OCI-LY7 (cell line): ENCODE measurements around the gene JAKMIP3. TPM values are rescaled to one million over a fixed set of nuclear protein-coding genes. Genes with fewer than 3 reads are reported as not detected.

Experiments
- BruUV-seq: library from RNA; stranded (reverse); fragments of 400-500 nt; replicated peaks from 2 replicates; lab custom pipeline; 2021; lab: Mats Ljungman, UMichigan
- CTCF ChIA-PET: fragments of 300-600 bp; sonication (Branson Sonifier 250); formaldehyde crosslinking; loops from one replicate; lab custom pipeline; 2022; ENCODE audit warnings: antibody characterized with exemption; ENCODE audit not compliant: unreplicated experiment; lab: Charles Lee
- POLR2A ChIA-PET: fragments of 300-600 bp; sonication (Branson Sonifier 250); formaldehyde crosslinking; loops from one replicate; lab custom pipeline; 2022; ENCODE audit warnings: antibody characterized with exemption; lab: Charles Lee
- DNase-seq: peaks from one replicate; pipeline ENCODE4 v3.0.0-alpha.2; 2015; ENCODE audit warnings: low spot score
- H2AFZ ChIP-seq: fragments of 200-600 bp; sonication (generic), shearing (Covaris generic); 2 replicates; pipeline ENCODE4 v1.6.1; 2014; ENCODE audit warnings: mild to moderate bottlenecking, antibody characterized with exemption, low read length, moderate library complexity
- H3K27ac ChIP-seq: fragments of 200-600 bp; sonication (generic); 2 replicates; pipeline ENCODE4 v1.5.1; 2014; ENCODE audit warnings: mixed run types, low read depth, mild to moderate bottlenecking, moderate library complexity, low read length, inconsistent platforms; ENCODE audit not compliant: poor library complexity, severe bottlenecking
- H3K36me3 ChIP-seq: fragments of 200-600 bp; sonication (generic); 2 replicates; pipeline ENCODE4 v1.6.1; 2014; ENCODE audit warnings: mild to moderate bottlenecking, antibody characterized with exemption, low read length, moderate library complexity, mixed read lengths; ENCODE audit not compliant: insufficient read depth
- H3K4me1 ChIP-seq: fragments of 200-600 bp; sonication (generic); 2 replicates; pipeline ENCODE4 v1.5.1; 2014; ENCODE audit warnings: mild to moderate bottlenecking, low read length; ENCODE audit not compliant: insufficient read depth, poor library complexity, severe bottlenecking
- H3K4me2 ChIP-seq: fragments of 200-600 bp; sonication (generic); 2 replicates; pipeline ENCODE4 v1.6.1; 2014; ENCODE audit warnings: mild to moderate bottlenecking, low read length
- H3K4me3 ChIP-seq: fragments of 200-600 bp; sonication (generic); 2 replicates; pipeline ENCODE4 v1.5.1; 2014; ENCODE audit warnings: mild to moderate bottlenecking, low read depth, low read length; ENCODE audit not compliant: poor library complexity, severe bottlenecking
- H3K79me2 ChIP-seq: fragments of 200-600 bp; sonication (generic); 2 replicates; pipeline ENCODE4 v1.6.1; 2016; ENCODE audit warnings: low read depth, mild to moderate bottlenecking, low read length, moderate library complexity, mixed read lengths; ENCODE audit not compliant: insufficient read depth
- H3K9me2 ChIP-seq: fragments of 200-600 bp; sonication (generic); 2 replicates; pipeline ENCODE4 v1.6.1; 2016; ENCODE audit warnings: mild to moderate bottlenecking, low read length, mixed read lengths; ENCODE audit not compliant: insufficient read depth
- H3K9me3 ChIP-seq: fragments of 200-600 bp; sonication (generic); 2 replicates; pipeline ENCODE4 v1.6.1; 2014; ENCODE audit warnings: mild to moderate bottlenecking, mixed run types, low read length, mixed read lengths
- H4K20me1 ChIP-seq: fragments of 200-600 bp; sonication (generic); 2 replicates; pipeline ENCODE4 v1.6.1; 2014; ENCODE audit warnings: mild to moderate bottlenecking, antibody characterized with exemption, low read length, moderate library complexity, mixed read lengths; ENCODE audit not compliant: insufficient read depth
- EZH2phosphoT487 ChIP-seq: fragments of 200-600 bp; sonication (generic); IDR thresholded peaks from 2 replicates; pipeline ENCODE4 v1.6.1; 2018; ENCODE audit warnings: low read depth, borderline replicate concordance, mild to moderate bottlenecking, mixed run types, antibody characterized with exemption, low read length, moderate library complexity, mixed read lengths
- intact Hi-C: fragments of 100-400 bp; cut with micrococcal nuclease; formaldehyde crosslinking; loops from one replicate; pipeline ENCODE4 v1.10.0; 2022; ENCODE audit not compliant: unreplicated experiment
- total RNA-seq, 2 experiments: library from RNA; depleted of rRNA in 1 of 2; stranded (reverse); fragments of >200 nt in 1 of 2; shearing (Covaris generic) in 1 of 2; gene quantifications; 2 replicates each; pipeline ENCODE4 v1.2.3, GENCODE V29; 2014 to 2022
- TF ChIP-seq, protein P1 (sequence below): fragments of 200-600 bp; sonication (generic); conservative IDR thresholded peaks from 2 replicates; pipeline ENCODE4 v1.5.1; 2014; ENCODE audit warnings: mild to moderate bottlenecking, antibody characterized with exemption, low read length, moderate library complexity, mixed read lengths

Gene JAKMIP3
- total RNA-seq, 2 experiments from 2014 or later = 0.54 to 0.89 TPM

DNA sequence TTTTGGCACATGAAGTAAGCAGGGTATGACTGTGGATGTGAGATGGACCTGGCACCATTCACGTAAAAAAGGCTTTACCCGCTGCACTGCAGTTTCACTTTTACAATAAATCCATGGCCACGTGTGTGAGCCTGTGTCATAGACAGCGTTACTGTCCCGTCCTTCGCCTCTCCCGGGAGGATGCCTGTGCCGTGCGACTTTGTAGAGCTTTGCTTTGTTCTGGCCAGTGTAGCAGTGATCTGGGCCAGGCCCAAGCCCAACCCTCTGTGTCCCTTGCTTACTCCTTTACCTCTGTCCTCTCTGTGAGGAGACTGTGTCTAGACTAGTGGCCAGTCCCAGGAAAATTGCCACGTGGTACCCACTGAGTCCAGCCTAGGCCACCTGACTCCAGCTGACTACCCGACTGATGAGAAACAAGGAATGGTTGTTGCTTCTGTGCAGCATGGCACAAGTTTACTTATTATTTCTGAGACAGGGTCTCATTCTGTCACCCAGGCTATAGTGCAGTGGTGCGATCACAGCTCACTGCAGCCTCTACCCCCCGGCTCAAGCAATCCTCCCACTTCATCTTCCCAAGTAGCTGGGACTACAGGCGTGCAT is 48.1 kb downstream of the JAKMIP3 start:
- TF ChIP-seq EZH2phosphoT487 = no peak
- TF ChIP-seq, protein P1, sequence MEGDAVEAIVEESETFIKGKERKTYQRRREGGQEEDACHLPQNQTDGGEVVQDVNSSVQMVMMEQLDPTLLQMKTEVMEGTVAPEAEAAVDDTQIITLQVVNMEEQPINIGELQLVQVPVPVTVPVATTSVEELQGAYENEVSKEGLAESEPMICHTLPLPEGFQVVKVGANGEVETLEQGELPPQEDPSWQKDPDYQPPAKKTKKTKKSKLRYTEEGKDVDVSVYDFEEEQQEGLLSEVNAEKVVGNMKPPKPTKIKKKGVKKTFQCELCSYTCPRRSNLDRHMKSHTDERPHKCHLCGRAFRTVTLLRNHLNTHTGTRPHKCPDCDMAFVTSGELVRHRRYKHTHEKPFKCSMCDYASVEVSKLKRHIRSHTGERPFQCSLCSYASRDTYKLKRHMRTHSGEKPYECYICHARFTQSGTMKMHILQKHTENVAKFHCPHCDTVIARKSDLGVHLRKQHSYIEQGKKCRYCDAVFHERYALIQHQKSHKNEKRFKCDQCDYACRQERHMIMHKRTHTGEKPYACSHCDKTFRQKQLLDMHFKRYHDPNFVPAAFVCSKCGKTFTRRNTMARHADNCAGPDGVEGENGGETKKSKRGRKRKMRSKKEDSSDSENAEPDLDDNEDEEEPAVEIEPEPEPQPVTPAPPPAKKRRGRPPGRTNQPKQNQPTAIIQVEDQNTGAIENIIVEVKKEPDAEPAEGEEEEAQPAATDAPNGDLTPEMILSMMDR = no peak
- DNase-seq = no peak
- Histone ChIP-seq H3K4me3 (no peak overlapping the region), H3K4me2 (no peak overlapping the region), H3K4me1 (no peaks in the 10 kb centered on the region), H3K9me3 (no peaks in the 10 kb centered on the region), H3K27ac (no peak overlapping the region), H2AFZ (no peak overlapping the region), H3K9me2 (no peaks in the 10 kb centered on the region), H3K36me3 (no peaks in the 10 kb centered on the region), H3K79me2 (no peaks in the 10 kb centered on the region), H4K20me1 (no peaks in the 10 kb centered on the region)
- ChIA-PET CTCF (no interaction called here), POLR2A (no interaction called here)
- no TSS peak for BruUV-seq
- intact Hi-C loops = no loop called here

GRCh38 chr10:132114953-132115520 is 49.3 kb downstream of the JAKMIP3 start:
- Histone ChIP-seq H3K27ac (no peak overlapping the region), H3K4me2 (no peak overlapping the region), H3K9me2 (no peaks in the 10 kb centered on the region), H3K79me2 (no peaks in the 10 kb centered on the region), H3K9me3 (no peaks in the 10 kb centered on the region), H3K4me3 (no peak overlapping the region), H2AFZ (no peak overlapping the region), H3K36me3 (no peaks in the 10 kb centered on the region), H3K4me1 (no peaks in the 10 kb centered on the region), H4K20me1 (no peaks in the 10 kb centered on the region)
- ChIA-PET CTCF (no interaction called here), POLR2A (no interaction called here)
- BruUV-seq = no TSS peak
- intact Hi-C loops = no loop called here
- TF ChIP-seq EZH2phosphoT487 = no peak
- TF ChIP-seq, protein P1 = no peak
- no peak for DNase-seq

Other genes starting within 250 kb of the JAKMIP3 start
- 36.2 and 38.5 TPM in 2 replicates for gene PPP2R2D, start 164.9 kb upstream of the JAKMIP3 start, total RNA-seq (2014; rRNA removed; shearing (Covaris generic))
- gene PPP2R2D, start 164.9 kb upstream of the JAKMIP3 start, total RNA-seq (2022) = 37.4 and 40.1 TPM in 2 replicates
- gene BNIP3, start 84.0 kb upstream of the JAKMIP3 start, total RNA-seq (2014; rRNA removed; shearing (Covaris generic)) = 60.1 and 66.6 TPM in 2 replicates
- gene BNIP3, start 84.0 kb upstream of the JAKMIP3 start, total RNA-seq (2022) = 46.3 and 99.8 TPM in 2 replicates
- gene DPYSL4, start 121.0 kb downstream of the JAKMIP3 start, total RNA-seq (2014; rRNA removed; shearing (Covaris generic)) = not detected in 2 replicates
- gene DPYSL4, start 121.0 kb downstream of the JAKMIP3 start, total RNA-seq (2022) = not detected in 2 replicates
- 13.1 and 16.8 TPM in 2 replicates for gene STK32C, start 242.0 kb downstream of the JAKMIP3 start, total RNA-seq (2014; rRNA removed; shearing (Covaris generic))
- gene STK32C, start 242.0 kb downstream of the JAKMIP3 start, total RNA-seq (2022) = 30.4 and 32.4 TPM in 2 replicates